Measurements from ENCODE around the gene OR4K5.

OR4K5 gene

GRCh38 chr14:19900999-19901398, 19.4 kb upstream of the OR4K5 start:
- H3K27ac ChIP-seq = no peak overlapping the region
- DNase-seq = no peak
- H3K27me3 ChIP-seq (ENCODE audit: insufficient read depth, low read depth, severe bottlenecking) = peaks cover 6% of the 10 kb centered on the region
- H3K4me3 ChIP-seq (ENCODE audit: low read depth, low read length) = no peak overlapping the region
- H3K36me3 ChIP-seq = no peaks in the 10 kb centered on the region
- TF ChIP-seq, protein P1, sequence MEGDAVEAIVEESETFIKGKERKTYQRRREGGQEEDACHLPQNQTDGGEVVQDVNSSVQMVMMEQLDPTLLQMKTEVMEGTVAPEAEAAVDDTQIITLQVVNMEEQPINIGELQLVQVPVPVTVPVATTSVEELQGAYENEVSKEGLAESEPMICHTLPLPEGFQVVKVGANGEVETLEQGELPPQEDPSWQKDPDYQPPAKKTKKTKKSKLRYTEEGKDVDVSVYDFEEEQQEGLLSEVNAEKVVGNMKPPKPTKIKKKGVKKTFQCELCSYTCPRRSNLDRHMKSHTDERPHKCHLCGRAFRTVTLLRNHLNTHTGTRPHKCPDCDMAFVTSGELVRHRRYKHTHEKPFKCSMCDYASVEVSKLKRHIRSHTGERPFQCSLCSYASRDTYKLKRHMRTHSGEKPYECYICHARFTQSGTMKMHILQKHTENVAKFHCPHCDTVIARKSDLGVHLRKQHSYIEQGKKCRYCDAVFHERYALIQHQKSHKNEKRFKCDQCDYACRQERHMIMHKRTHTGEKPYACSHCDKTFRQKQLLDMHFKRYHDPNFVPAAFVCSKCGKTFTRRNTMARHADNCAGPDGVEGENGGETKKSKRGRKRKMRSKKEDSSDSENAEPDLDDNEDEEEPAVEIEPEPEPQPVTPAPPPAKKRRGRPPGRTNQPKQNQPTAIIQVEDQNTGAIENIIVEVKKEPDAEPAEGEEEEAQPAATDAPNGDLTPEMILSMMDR (IDR thresholded peaks at IDR 0.05; ENCODE audit: low read depth, low read length) = no peak
- H3K9me3 ChIP-seq (ENCODE audit: severe bottlenecking) = peaks cover 15% of the 10 kb centered on the region

GRCh38 chr14:19902409-19902808, 18.0 kb upstream of the OR4K5 start:
- peaks cover 3% of the 10 kb centered on the region for H3K9me3 ChIP-seq (ENCODE audit: severe bottlenecking)
- TF ChIP-seq, protein P1 (IDR thresholded peaks at IDR 0.05; ENCODE audit: low read depth, low read length) = no peak

DNA sequence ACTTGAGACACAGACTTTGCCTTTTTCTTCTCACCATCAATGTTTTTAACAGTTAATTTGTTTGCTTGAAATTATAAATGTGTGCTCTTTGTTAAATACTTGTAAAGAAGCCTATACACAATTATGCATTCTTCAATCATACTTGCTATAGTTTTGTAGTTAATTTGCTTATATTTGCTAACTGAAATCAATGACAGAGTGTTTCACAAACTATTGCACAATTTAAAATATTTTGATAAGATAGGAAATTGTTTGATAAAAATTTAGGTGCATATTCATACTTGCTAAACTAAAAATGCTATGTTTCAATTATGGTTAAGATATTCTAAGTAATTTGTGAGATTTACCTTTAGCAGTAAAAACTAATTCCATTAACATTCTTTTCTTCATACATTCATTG, 13.7 kb upstream of the OR4K5 start:
- DNase-seq = no peak
- TF ChIP-seq, protein P1 (IDR thresholded peaks at IDR 0.05; ENCODE audit: low read depth, low read length) = no peak
- no peak overlapping the region for H3K27ac ChIP-seq
- peaks cover 30% of the 10 kb centered on the region for H3K27me3 ChIP-seq (ENCODE audit: insufficient read depth, low read depth, severe bottlenecking)
- H3K36me3 ChIP-seq = no peaks in the 10 kb centered on the region
- H3K9me3 ChIP-seq (ENCODE audit: severe bottlenecking) = no peaks in the 10 kb centered on the region
- H3K4me3 ChIP-seq (ENCODE audit: low read depth, low read length) = no peak overlapping the region

More at GRCh38 chr14:19902409-19902808, 18.0 kb upstream of the OR4K5 start:
- no peak overlapping the region for H3K4me3 ChIP-seq (ENCODE audit: low read depth, low read length)
- no peak overlapping the region for H3K27ac ChIP-seq
- H3K36me3 ChIP-seq = no peaks in the 10 kb centered on the region
- H3K27me3 ChIP-seq (ENCODE audit: insufficient read depth, low read depth, severe bottlenecking) = peaks cover 6% of the 10 kb centered on the region
- no peak for DNase-seq

DNA sequence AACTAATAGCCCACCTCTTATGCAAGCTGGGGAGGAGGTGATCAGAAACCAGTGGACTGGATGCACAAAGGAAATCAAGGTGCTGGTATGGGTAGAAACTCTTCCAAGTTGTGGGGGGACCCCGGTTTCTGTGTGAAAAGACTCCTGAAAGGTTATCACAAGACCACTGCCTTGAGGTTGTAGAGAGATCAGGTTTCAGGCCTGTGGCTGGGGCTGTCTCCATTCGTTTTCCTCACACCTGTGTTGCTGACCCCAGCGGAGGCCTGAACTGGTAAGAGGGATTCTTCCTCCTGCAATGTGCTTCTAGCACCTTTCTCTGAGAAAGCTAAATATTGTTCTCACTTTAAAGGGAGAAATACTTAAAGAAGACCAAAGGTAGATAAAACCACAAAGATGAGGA, 9.3 kb upstream of the OR4K5 start:
- Histone ChIP-seq H3K27ac (no peak overlapping the region), H3K27me3 (ENCODE audit: insufficient read depth, low read depth, severe bottlenecking) (peaks cover 36% of the 10 kb centered on the region), H3K4me3 (ENCODE audit: low read depth, low read length) (no peak overlapping the region), H3K9me3 (ENCODE audit: severe bottlenecking) (no peaks in the 10 kb centered on the region), H3K36me3 (no peaks in the 10 kb centered on the region)
- TF ChIP-seq, protein P1 (IDR thresholded peaks at IDR 0.05; ENCODE audit: low read depth, low read length) = no peak
- DNase-seq = no peak

- no peaks in the 10 kb centered on the region for H3K36me3 ChIP-seq
- no peak for DNase-seq
- peaks cover 50% of the 10 kb centered on the region for H3K27me3 ChIP-seq (ENCODE audit: insufficient read depth, low read depth, severe bottlenecking)
- TF ChIP-seq, protein P1 (IDR thresholded peaks at IDR 0.05; ENCODE audit: low read depth, low read length) = no peak
- no peak overlapping the region for H3K27ac ChIP-seq
- H3K4me3 ChIP-seq (ENCODE audit: low read depth, low read length) = no peak overlapping the region
- H3K9me3 ChIP-seq (ENCODE audit: severe bottlenecking) = no peaks in the 10 kb centered on the region
Observed at GRCh38 chr14:19917243-19917642, 3.2 kb upstream of the OR4K5 start.

- DNase-seq = no peak
- Histone ChIP-seq H3K9me3 (ENCODE audit: severe bottlenecking) (no peaks in the 10 kb centered on the region), H3K36me3 (no peaks in the 10 kb centered on the region)
Observed at GRCh38 chr14:19917955-19918518, 2.4 kb upstream of the OR4K5 start.

More at GRCh38 chr14:19917955-19918518, 2.4 kb upstream of the OR4K5 start:
- H3K27ac ChIP-seq = no peak overlapping the region
- TF ChIP-seq, protein P1 (IDR thresholded peaks at IDR 0.05; ENCODE audit: low read depth, low read length) = no peak
- no peak overlapping the region for H3K4me3 ChIP-seq (ENCODE audit: low read depth, low read length)
- H3K27me3 ChIP-seq (ENCODE audit: insufficient read depth, low read depth, severe bottlenecking) = peaks cover 50% of the 10 kb centered on the region
